IMR-90 (cell line): ENCODE results near the gene ZNF112. TPM values are rescaled to one million over a fixed set of nuclear protein-coding genes. Genes with fewer than 3 reads are reported as not detected.

Experiments used
- ATAC-seq: fragments of 200-7000 bp; cut with Tn5 transposase; 2 replicates; pipeline ENCODE4 v1.9.1; 2020; ENCODE audit warnings: low read depth, mild to moderate bottlenecking, moderate library complexity
- BruUV-seq: library from RNA; stranded (reverse); fragments of 400-500 nt; replicated peaks from 2 replicates; lab custom pipeline; 2021; lab: Mats Ljungman, UMichigan
- CTCF ChIA-PET: fragments of 300-600 bp; formaldehyde crosslinking; extraction: SDS; loops from one replicate; lab custom pipeline; 2021; ENCODE audit warnings: antibody characterized with exemption; lab: Yijun Ruan, JAX
- POLR2A ChIA-PET: fragments of 300-600 bp; sonication (Branson Sonifier 250); formaldehyde crosslinking; loops from one replicate; lab custom pipeline; 2022; ENCODE audit warnings: antibody characterized with exemption; ENCODE audit not compliant: unreplicated experiment; lab: Charles Lee
- DNase-seq: peaks from one replicate; pipeline ENCODE4 v3.0.0; 2013
- H2AFZ ChIP-seq: replicated peaks from 2 replicates; pipeline ENCODE3; 2013; ENCODE audit warnings: low read length, mild to moderate bottlenecking; ENCODE audit not compliant: poor library complexity
- H2AK5ac ChIP-seq: 2 replicates; pipeline ENCODE4 v1.6.1; 2013; ENCODE audit warnings: low read depth, low read length, inconsistent platforms
- H2AK9ac ChIP-seq: replicated peaks from 2 replicates; pipeline ENCODE3; 2013; ENCODE audit warnings: mild to moderate bottlenecking, low read depth, low read length, moderate library complexity; ENCODE audit not compliant: poor library complexity
- H2BK120ac ChIP-seq: 2 replicates; pipeline ENCODE4 v1.6.1; 2013; ENCODE audit warnings: low read depth, low read length, inconsistent platforms
- H2BK15ac ChIP-seq: 3 replicates; pipeline ENCODE4 v1.6.1; 2013; ENCODE audit warnings: low read depth, low read length, inconsistent platforms
- H2BK20ac ChIP-seq: 2 replicates; pipeline ENCODE4 v1.6.1; 2013; ENCODE audit warnings: low read depth, mild to moderate bottlenecking, inconsistent platforms, low read length, moderate library complexity
- H2BK5ac ChIP-seq: 2 replicates; pipeline ENCODE4 v1.6.1; 2013; ENCODE audit warnings: mild to moderate bottlenecking, low read depth, low read length, inconsistent platforms; ENCODE audit not compliant: poor library complexity, severe bottlenecking
- H3K14ac ChIP-seq: replicated peaks from 2 replicates; pipeline ENCODE4 v1.6.1; 2013; ENCODE audit warnings: low read depth, low read length, inconsistent platforms
- H3K18ac ChIP-seq: 2 replicates; pipeline ENCODE4 v1.6.1; 2013; ENCODE audit warnings: low read depth, low read length, control low read depth
- H3K23ac ChIP-seq: 2 replicates; pipeline ENCODE4 v1.6.1; 2013; ENCODE audit warnings: low read depth, low read length, inconsistent platforms
- H3K27ac ChIP-seq: 2 replicates; pipeline ENCODE4 v1.5.1; 2013; ENCODE audit warnings: mild to moderate bottlenecking, control low read depth, low read length; ENCODE audit not compliant: insufficient read depth
- H3K27me3 ChIP-seq: 2 replicates; pipeline ENCODE4 v1.6.1; 2013; ENCODE audit warnings: low read length; ENCODE audit not compliant: control insufficient read depth, insufficient read depth
- H3K36me3 ChIP-seq: 2 replicates; pipeline ENCODE4 v1.6.1; 2013; ENCODE audit warnings: low read length, mixed read lengths; ENCODE audit not compliant: control insufficient read depth, insufficient read depth
- H3K4ac ChIP-seq: 2 replicates; pipeline ENCODE4 v1.6.1; 2013; ENCODE audit warnings: low read depth, low read length, inconsistent platforms
- H3K4me1 ChIP-seq: 2 replicates; pipeline ENCODE4 v1.6.1; 2013; ENCODE audit warnings: low read length, mixed read lengths; ENCODE audit not compliant: control insufficient read depth, insufficient read depth
- H3K4me2 ChIP-seq: 2 replicates; pipeline ENCODE4 v1.6.1; 2013; ENCODE audit warnings: low read depth, mild to moderate bottlenecking, control low read depth, low read length, moderate library complexity
- H3K4me3 ChIP-seq: 2 replicates; pipeline ENCODE4 v1.5.1; 2013; ENCODE audit warnings: low read depth, mild to moderate bottlenecking, control low read depth, low read length, moderate library complexity; ENCODE audit not compliant: insufficient read depth
- H3K56ac ChIP-seq: 2 replicates; pipeline ENCODE4 v1.6.1; 2013; ENCODE audit warnings: low read length, inconsistent platforms; ENCODE audit not compliant: insufficient read depth; ENCODE audit errors: extremely low read depth
- H3K79me1 ChIP-seq, 2 experiments: 2 replicates each; pipeline ENCODE4 v1.6.1; 2013; ENCODE audit warnings: low read length in 2 of 2, inconsistent platforms in 1 of 2, low read depth in 1 of 2
- H3K9ac ChIP-seq: 2 replicates; pipeline ENCODE4 v1.6.1; 2013; ENCODE audit warnings: low read depth, low read length, control low read depth
- H3K9me1 ChIP-seq: 2 replicates; pipeline ENCODE4 v1.6.1; 2013; ENCODE audit warnings: low read length, inconsistent platforms; ENCODE audit not compliant: insufficient read depth
- H3K9me3 ChIP-seq: 2 replicates; pipeline ENCODE4 v1.6.1; 2013; ENCODE audit warnings: low read length; ENCODE audit not compliant: control insufficient read depth, insufficient read depth
- H4K20me1 ChIP-seq: 2 replicates; pipeline ENCODE4 v1.6.1; 2013; ENCODE audit warnings: low read length, inconsistent platforms; ENCODE audit not compliant: insufficient read depth
- H4K5ac ChIP-seq: 2 replicates; pipeline ENCODE4 v1.6.1; 2013; ENCODE audit warnings: mild to moderate bottlenecking, low read depth, low read length, control low read depth
- H4K8ac ChIP-seq, 2 experiments: 2 replicates each; pipeline ENCODE4 v1.6.1; 2013; ENCODE audit warnings: low read depth in 2 of 2, low read length in 2 of 2, control low read depth in 1 of 2, inconsistent platforms in 1 of 2
- H4K91ac ChIP-seq: 2 replicates; pipeline ENCODE4 v1.6.1; 2013; ENCODE audit warnings: low read depth, low read length, inconsistent platforms; ENCODE audit not compliant: insufficient read depth
- BHLHE40 ChIP-seq: fragments of 150-350 bp; IDR thresholded peaks from 2 replicates; pipeline ENCODE4 v1.6.1; 2016; ENCODE audit warnings: mild to moderate bottlenecking, low read depth, low read length
- CEBPB ChIP-seq: IDR thresholded peaks from 2 replicates; pipeline ENCODE4 v1.6.1; 2012; ENCODE audit warnings: low read depth, low read length, improper control_type of control experiment
- CHD1 ChIP-seq: IDR thresholded peaks from 2 replicates; pipeline ENCODE4 v1.6.1; 2012; ENCODE audit warnings: low read depth, low read length, improper control_type of control experiment
- FOS ChIP-seq: fragments of 150-350 bp; IDR thresholded peaks from 2 replicates; pipeline ENCODE4 v1.6.1; 2016; ENCODE audit warnings: low read depth, low read length
- MAFK ChIP-seq: IDR thresholded peaks from 2 replicates; pipeline ENCODE4 v1.6.1; 2012; ENCODE audit warnings: low read depth, low read length, improper control_type of control experiment
- MAZ ChIP-seq: IDR thresholded peaks from 2 replicates; pipeline ENCODE4 v1.6.1; 2012; ENCODE audit warnings: low read depth, mild to moderate bottlenecking, low read length, improper control_type of control experiment, moderate library complexity, borderline replicate concordance
- MXI1 ChIP-seq: IDR thresholded peaks from 2 replicates; pipeline ENCODE4 v1.6.1; 2012; ENCODE audit warnings: low read depth, mild to moderate bottlenecking, low read length, moderate library complexity, borderline replicate concordance
- NFE2L2 ChIP-seq: fragments of 150-350 bp; IDR thresholded peaks from 2 replicates; pipeline ENCODE4 v1.6.1; 2016; ENCODE audit warnings: low read depth, mild to moderate bottlenecking, low read length
- POLR2A ChIP-seq: IDR thresholded peaks from 2 replicates; pipeline ENCODE4 v1.6.1; 2012; ENCODE audit warnings: mild to moderate bottlenecking, low read depth, low read length
- RAD21 ChIP-seq: IDR thresholded peaks from 2 replicates; pipeline ENCODE4 v1.6.1; 2012; ENCODE audit warnings: low read length, improper control_type of control experiment
- RCOR1 ChIP-seq: IDR thresholded peaks from 2 replicates; pipeline ENCODE4 v1.6.1; 2012; ENCODE audit warnings: mild to moderate bottlenecking, low read length, improper control_type of control experiment; ENCODE audit not compliant: insufficient replicate concordance
- RFX5 ChIP-seq: IDR thresholded peaks from 2 replicates; pipeline ENCODE4 v1.8.0; 2012; ENCODE audit warnings: low read depth, mild to moderate bottlenecking, low read length, moderate library complexity
- SMC3 ChIP-seq: fragments of 150-350 bp; IDR thresholded peaks from 2 replicates; pipeline ENCODE4 v1.6.1; 2016; ENCODE audit warnings: low read depth, mild to moderate bottlenecking, antibody characterized with exemption, low read length, moderate library complexity
- WGBS, 2 experiments: methylation state at CpG; one replicate each; pipeline versions ENCODE4 v1.1.5 to v1.1.7; 2013; ENCODE audit warnings: missing lambda C conversion rate in 2 of 2; ENCODE audit not compliant: insufficient read length in 1 of 2; ENCODE audit errors: extremely low coverage in 2 of 2; 5-methylcytosine and 5-hydroxymethylcytosine counted together
- dilution Hi-C: fragments of 300-500 bp; cut with HindIII; formaldehyde crosslinking; loops from one replicate; pipeline ENCODE4 v1.14.3; 2018; ENCODE audit warnings: low sequenced_read_pairs; ENCODE audit not compliant: unreplicated experiment
- in situ Hi-C: fragments of 300-500 bp; cut with MboI; formaldehyde crosslinking; loops from 3 replicates; pipeline ENCODE4 v1.14.3; 2019; ENCODE audit warnings: low sequenced_read_pairs, inconsistent platforms, mixed read lengths
- intact Hi-C: fragments of 100-400 bp; cut with micrococcal nuclease; formaldehyde crosslinking; loops from 2 replicates; pipeline ENCODE4 v1.10.0; 2022
- polyA plus RNA-seq, 3 experiments: library from polyadenylated mRNA; depleted of rRNA; stranded (reverse); fragments of >200 nt; gene quantifications; 2 replicates each; pipeline ENCODE4 v1.2.3, GENCODE V29; 2012; ENCODE audit warnings: low replicate concordance in 1 of 3
- total RNA-seq: library from RNA; depleted of rRNA; stranded (reverse); fragments of >200 nt; gene quantifications from 2 replicates; pipeline ENCODE4 v1.2.3, GENCODE V29; 2012
- TF ChIP-seq, protein P1 (sequence below): fragments of 150-350 bp; IDR thresholded peaks from 2 replicates; pipeline ENCODE4 v1.6.1; 2016; ENCODE audit warnings: low read depth, mild to moderate bottlenecking, low read length, moderate library complexity, borderline replicate concordance
- TF ChIP-seq, protein P2 (sequence below): conservative IDR thresholded peaks from 2 replicates; pipeline ENCODE4 v1.5.1; 2012; ENCODE audit warnings: mild to moderate bottlenecking, low read depth, low read length, improper control_type of control experiment
- TF ChIP-seq, protein P3 (sequence below): fragments of 150-350 bp; IDR thresholded peaks from 2 replicates; pipeline ENCODE4 v1.6.1; 2017; ENCODE audit warnings: mild to moderate bottlenecking, antibody characterized with exemption, low read length, low read depth

ZNF112 gene
- total and polyA plus RNA-seq, 2 of the 4 experiments (the other 2 are of a cell fraction), result 2.1 to 7.7 TPM

DNA sequence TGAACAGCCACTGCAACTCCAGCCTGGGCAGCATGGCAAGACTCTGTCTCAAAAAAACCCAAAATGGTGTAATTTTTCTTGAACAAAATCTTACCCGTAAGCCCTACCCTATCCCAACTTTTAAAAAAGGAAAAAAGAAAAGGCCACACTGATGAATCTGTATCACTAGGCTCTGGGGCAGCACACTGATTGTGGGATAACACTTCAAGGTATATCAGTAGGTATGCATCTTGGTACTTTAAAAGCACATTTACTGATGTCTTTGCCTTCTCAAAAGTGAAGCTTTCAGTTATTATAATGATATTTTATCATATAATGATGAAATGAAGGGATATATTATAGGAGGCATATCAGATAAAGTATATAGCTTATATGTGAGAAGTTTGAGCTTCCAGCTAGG is 24.3 kb downstream of the ZNF112 start:
- H3K27ac ChIP-seq, result no peak overlapping the region
- no peak overlapping the region for H2BK20ac ChIP-seq
- no peak overlapping the region for H3K4me2 ChIP-seq
- dilution Hi-C loops, result no loop called here
- no peak overlapping the region for H2AK5ac ChIP-seq
- H2BK15ac ChIP-seq, result no peak overlapping the region
- intact Hi-C loops, result no loop called here
- H2BK5ac ChIP-seq, result no peak overlapping the region
- H4K91ac ChIP-seq, result no peak overlapping the region
- peaks cover 46% of the 10 kb centered on the region for H3K36me3 ChIP-seq
- BruUV-seq, result no TSS peak
- no peaks in the 10 kb centered on the region for H3K4me1 ChIP-seq
- H2AK9ac ChIP-seq, result no peak overlapping the region
- H3K18ac ChIP-seq, result no peak overlapping the region
- no peak for TF ChIP-seq SMC3
- no peak for TF ChIP-seq MXI1
- TF ChIP-seq MAZ, result no peak
- TF ChIP-seq POLR2A, result no peak
- no peak for TF ChIP-seq FOS
- TF ChIP-seq MAFK, result no peak
- TF ChIP-seq CEBPB, result no peak
- TF ChIP-seq, protein P1, sequence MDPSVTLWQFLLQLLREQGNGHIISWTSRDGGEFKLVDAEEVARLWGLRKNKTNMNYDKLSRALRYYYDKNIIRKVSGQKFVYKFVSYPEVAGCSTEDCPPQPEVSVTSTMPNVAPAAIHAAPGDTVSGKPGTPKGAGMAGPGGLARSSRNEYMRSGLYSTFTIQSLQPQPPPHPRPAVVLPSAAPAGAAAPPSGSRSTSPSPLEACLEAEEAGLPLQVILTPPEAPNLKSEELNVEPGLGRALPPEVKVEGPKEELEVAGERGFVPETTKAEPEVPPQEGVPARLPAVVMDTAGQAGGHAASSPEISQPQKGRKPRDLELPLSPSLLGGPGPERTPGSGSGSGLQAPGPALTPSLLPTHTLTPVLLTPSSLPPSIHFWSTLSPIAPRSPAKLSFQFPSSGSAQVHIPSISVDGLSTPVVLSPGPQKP, result no peak
- TF ChIP-seq RFX5, result no peak
- TF ChIP-seq, protein P2, sequence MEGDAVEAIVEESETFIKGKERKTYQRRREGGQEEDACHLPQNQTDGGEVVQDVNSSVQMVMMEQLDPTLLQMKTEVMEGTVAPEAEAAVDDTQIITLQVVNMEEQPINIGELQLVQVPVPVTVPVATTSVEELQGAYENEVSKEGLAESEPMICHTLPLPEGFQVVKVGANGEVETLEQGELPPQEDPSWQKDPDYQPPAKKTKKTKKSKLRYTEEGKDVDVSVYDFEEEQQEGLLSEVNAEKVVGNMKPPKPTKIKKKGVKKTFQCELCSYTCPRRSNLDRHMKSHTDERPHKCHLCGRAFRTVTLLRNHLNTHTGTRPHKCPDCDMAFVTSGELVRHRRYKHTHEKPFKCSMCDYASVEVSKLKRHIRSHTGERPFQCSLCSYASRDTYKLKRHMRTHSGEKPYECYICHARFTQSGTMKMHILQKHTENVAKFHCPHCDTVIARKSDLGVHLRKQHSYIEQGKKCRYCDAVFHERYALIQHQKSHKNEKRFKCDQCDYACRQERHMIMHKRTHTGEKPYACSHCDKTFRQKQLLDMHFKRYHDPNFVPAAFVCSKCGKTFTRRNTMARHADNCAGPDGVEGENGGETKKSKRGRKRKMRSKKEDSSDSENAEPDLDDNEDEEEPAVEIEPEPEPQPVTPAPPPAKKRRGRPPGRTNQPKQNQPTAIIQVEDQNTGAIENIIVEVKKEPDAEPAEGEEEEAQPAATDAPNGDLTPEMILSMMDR, result no peak
- no peak for TF ChIP-seq RAD21
- no peak for TF ChIP-seq BHLHE40
- no peak for TF ChIP-seq CHD1
- TF ChIP-seq RCOR1, result no peak
- TF ChIP-seq, protein P3, sequence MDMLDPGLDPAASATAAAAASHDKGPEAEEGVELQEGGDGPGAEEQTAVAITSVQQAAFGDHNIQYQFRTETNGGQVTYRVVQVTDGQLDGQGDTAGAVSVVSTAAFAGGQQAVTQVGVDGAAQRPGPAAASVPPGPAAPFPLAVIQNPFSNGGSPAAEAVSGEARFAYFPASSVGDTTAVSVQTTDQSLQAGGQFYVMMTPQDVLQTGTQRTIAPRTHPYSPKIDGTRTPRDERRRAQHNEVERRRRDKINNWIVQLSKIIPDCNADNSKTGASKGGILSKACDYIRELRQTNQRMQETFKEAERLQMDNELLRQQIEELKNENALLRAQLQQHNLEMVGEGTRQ, result no peak
- TF ChIP-seq NFE2L2, result no peak
- no peak overlapping the region for H2AFZ ChIP-seq
- no peak overlapping the region for H3K56ac ChIP-seq
- H3K4me3 ChIP-seq, result no peak overlapping the region
- H4K8ac ChIP-seq, result no peak overlapping the region
- no peaks in the 10 kb centered on the region for H4K20me1 ChIP-seq
- ChIA-PET CTCF (no interaction called here), POLR2A (no interaction called here)
- no peaks in the 10 kb centered on the region; a peak in 1 of 4 replicates for H3K79me1 ChIP-seq
- no CpG with 5 or more reads among the region's 1 CpG for WGBS, 2 experiments
- in situ Hi-C loops, result no loop called here
- H3K14ac ChIP-seq, result no peak overlapping the region
- H2BK120ac ChIP-seq, result no peak overlapping the region
- DNase-seq, result no peak
- no peak overlapping the region for H3K4ac ChIP-seq
- no peak overlapping the region for H3K23ac ChIP-seq
- H3K27me3 ChIP-seq, result no peaks in the 10 kb centered on the region
- H4K5ac ChIP-seq, result no peak overlapping the region
- ATAC-seq, result no peak
- H3K9me3 ChIP-seq, result peaks cover 28% of the 10 kb centered on the region
- no peaks in the 10 kb centered on the region for H3K9me1 ChIP-seq
- H3K9ac ChIP-seq, result no peak overlapping the region
